CD4-positive, alpha-beta T cell treated with Interleukin-6 at 100 ng/mL for 8 hours (primary cell): ENCODE results near the gene CABP2.
"Not testable (repeated sequence)": the region's sequence is repeated elsewhere in the genome, so short reads cannot be mapped to it uniquely, and the experiment has no call there.

ENCODE experiments used
- DNase-seq: peaks from one replicate; pipeline ENCODE4 v3.0.0-alpha.2; 2020; ENCODE audit warnings: mixed read lengths, low spot score

CABP2 gene

DNA sequence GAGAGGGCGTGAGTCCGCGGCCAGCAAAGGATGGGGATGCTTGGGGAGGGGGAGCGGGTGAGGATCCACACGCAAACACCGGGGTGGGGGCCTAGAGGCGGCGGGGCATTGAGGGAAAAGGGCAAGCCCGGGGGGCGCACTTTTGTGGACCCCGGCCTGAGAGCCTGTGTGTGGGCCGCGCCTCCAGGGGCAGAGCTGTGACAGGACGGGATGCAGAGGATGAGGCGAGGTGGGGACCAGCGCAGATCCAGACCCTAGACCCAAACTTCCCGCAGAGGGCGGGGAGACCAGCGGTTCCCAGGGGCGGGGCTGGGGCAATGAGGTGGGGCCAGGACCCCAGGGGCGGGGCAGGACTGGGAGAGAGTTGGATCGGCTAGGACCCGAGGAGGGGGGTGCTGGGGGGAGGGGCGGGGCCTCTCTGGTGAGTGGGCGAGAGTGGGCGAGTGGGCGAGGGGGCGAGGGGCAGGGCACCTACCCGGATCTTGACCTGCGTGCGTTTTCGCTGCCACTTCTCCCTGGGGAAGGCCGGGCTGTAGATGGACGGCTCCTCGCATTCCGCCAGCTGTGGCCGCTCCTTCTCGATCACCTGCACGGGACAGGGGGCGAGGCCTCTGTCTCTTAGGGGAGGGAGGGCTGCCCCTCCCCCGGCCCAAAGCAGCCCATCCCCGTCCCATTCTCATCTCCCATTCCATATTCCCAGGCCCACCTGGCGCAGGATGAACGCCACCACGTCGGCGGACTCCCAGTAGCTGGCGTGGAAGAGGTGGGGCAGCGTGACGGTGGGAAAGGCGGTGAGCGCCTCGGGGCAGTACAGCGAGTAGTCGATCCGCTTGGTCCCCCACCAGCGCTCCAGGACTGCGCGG is 28.6 kb downstream of the CABP2 start:
- DNase-seq, result no peak

DNA sequence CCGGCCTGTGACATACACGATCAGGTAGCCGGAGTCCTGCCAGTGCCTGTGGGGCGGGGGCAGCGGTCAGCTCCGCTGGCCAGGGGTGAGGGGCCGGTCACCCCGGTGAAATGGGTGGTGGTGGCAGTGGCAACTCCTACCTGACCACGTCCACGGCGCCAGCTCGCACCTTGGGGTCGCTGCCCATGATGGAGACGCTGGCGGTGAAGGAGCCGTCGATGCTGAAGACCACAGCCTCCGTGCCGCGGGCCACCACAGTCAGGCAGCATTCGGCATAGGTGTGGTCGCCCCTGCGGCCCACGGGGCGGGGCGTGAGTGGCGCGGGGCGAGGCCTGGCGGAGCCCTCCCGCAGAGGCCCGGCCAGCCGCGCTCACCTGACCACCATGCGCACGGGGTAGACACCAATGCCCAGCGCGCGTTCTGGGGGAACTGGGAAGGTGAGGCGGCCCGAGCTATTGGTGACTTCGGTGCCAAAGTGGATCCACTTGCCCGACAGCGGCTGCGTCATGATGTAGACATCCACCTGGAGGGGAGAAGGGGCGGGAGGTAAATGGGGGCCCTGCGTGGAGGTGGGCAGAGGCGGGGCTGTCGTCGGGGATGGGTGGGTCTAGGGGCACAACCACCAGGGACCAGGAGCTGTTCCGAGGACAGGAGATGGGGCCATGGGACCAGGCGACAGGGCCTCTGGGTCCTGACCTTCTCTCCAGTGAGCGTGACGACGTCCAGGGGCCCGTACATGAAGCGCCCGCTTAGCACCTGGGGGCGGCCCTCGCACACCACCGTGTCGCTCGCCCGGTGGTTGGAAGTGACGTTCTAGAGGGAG is 29.5 kb downstream of the CABP2 start:
- DNase-seq, result no peak

DNA sequence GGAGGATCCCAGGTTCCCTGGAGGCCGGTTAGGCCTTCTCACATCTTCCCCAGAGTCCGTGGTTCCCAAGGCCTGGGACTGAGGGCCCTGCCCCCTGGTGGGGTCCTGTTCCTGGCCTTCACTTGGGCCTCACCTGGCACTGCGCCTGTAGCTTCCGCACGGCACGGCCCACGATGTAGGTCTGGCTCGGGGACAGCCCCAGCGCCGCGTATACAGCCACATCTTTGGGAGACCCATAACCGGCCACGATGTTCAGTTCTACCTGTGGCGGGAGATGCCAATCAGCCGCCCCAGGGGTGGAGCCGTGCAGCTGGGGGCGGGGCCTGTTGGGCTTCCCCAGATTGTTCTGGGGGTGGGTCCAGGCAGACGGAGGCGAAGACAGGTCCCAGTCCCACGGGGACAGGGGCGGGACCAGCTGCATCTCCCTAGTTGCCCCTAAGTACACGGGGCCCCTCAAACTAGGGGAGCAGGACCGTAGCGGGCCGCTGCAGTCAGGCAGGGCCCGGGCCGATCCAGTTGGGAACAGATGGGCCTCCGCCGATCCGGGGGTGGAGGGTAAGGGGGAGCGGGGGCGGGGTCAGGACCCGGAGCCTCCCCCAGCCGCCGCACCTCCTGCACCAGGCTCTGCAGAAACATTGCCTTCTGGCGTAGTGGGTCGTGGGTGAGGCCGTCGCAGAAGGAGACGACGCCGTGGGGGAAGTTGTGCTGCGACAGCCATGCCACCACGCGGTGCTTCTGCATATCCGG is 30.3 kb downstream of the CABP2 start:
- DNase-seq, result no peak

DNA sequence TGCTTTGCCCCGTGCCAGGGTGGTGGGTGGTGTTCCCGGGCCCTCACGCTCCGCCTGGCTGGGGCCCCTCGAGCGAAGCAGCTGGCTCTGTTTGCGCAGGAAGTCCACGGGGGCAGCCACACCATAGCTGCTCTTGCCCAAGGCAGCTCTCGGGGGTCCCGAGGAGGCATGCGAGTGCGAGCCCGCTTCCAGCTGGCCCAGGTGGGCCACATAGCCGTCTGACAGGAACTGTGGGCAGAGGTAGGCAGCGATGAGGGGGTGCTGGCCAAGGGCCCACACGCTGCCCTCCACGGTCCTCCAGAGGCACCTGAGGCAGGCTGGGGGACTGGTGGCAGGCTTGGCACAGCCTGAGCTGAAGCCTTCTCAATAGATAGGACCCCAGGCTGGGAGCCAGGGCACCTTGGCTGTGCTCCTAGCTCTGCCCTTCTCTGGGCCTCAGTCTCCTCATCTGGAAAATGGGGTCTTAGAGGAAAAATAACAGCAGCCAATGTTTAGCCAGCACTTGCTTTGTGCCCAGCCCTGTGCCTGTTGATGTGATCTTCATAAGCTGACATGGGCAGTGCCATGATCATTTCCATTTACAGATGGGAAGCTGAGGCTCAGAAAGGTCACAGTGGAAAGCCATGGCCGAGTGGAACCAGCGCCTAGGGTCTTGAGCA is 31.0 kb downstream of the CABP2 start:
- no peak for DNase-seq

DNA sequence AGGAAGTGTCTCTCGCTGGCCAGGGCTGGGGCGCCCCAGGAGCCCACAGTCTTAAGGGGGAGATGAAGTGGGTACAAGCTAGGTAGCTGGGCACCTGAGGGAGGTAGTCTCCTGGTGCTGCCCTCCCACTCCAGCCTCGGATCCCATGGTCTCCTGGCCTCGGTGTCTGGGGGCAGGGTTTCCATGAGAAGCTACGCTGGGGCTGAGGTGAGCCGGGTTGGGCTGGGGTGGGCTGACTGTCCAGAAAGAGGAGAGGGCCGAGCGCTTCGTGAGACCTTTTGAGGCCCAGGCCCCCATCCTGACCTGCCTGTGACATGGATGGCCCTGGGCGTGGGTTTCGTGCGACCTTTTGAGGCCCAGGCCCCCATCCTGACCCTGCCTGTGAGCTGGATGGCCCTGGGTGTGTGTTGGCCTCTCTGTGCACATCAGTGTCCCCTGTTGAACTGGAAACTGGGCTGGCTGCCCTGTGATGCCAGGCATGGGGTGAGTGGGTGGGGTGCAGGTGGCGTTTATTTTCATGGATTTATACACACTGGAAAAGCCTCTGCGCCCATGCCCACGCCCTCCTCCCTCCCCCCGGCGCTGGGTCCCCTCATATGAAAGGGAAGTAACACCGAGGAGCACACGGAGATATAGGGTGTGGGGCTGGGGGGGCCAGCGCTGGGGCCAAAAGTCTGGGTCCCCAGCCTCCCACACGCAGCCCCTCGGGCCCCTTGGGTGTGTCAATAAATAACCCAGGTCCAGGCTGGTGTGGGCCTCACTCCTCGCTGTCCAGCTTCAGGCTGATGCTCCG is 31.8 kb downstream of the CABP2 start:
- no peak for DNase-seq

DNA sequence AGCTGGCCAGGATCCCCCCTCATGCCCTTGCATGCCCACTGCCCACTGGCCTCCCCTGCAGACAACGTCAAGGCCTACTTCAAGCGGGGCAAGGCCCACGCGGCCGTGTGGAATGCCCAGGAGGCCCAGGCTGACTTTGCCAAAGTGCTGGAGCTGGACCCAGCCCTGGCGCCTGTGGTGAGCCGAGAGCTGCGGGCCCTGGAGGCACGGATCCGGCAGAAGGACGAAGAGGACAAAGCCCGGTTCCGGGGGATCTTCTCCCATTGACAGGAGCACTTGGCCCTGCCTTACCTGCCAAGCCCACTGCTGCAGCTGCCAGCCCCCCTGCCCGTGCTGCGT is 32.5 kb downstream of the CABP2 start:
- DNase-seq, result no peak

DNA sequence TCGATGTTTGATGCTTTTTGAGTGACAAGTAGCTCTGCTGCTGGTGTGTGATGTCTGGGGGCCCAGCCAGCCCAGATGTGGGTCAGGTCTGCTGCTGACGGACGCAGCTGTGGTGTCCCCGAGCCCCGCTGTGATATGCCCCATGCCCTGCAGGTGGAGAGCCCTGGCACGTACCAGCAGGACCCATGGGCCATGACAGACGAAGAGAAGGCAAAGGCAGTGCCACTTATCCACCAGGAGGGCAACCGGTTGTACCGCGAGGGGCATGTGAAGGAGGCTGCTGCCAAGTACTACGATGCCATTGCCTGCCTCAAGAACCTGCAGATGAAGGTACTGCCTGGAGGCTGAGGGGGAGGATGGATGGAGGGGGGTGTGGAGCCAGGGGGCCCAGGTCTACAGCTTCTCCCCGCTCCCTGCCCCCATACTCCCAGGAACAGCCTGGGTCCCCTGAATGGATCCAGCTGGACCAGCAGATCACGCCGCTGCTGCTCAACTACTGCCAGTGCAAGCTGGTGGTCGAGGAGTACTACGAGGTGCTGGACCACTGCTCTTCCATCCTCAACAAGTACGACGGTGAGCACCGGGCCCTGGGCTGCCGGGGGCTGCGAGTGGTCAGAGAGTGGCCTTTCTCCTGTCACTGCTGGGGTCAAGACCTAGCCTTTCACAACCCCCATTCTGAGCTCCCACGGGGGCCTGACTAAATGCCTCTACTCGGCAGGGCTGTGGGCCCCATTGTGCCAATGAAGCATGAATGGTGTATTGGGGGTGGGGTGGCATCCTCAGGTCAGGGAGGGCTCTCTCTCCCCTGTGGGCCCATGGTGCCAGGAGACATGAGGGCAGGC is 33.1 kb downstream of the CABP2 start:
- DNase-seq, result no peak

DNA sequence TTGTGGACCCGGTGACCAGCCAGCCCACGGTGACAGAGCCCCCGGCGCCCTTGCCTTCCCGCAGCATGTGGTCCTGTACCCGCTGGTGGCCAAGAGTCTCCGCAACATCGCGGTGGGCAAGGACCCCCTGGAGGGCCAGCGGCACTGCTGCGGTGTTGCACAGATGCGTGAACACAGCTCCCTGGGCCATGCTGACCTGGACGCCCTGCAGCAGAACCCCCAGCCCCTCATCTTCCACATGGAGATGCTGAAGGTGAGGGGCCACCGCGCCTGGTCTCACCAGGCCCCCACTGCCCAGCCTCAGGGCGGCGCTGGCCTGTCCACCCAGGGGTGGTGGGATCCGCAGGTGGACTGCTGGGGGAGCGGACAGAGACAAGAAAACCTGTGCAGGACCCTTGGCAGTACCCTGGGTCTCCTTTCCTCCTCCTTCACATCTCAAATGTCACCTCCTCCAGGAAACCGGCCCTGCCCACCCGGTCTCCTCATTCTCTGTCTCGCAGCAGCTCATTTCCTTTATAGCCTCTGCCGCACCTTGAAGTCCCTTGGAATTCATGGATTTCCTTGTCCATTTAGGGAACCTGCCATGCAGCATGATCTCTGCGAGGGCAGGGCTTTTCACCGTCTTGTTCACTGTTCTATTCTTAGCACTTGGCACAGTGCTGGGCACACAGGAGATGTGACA is 33.9 kb downstream of the CABP2 start:
- no peak for DNase-seq

DNA sequence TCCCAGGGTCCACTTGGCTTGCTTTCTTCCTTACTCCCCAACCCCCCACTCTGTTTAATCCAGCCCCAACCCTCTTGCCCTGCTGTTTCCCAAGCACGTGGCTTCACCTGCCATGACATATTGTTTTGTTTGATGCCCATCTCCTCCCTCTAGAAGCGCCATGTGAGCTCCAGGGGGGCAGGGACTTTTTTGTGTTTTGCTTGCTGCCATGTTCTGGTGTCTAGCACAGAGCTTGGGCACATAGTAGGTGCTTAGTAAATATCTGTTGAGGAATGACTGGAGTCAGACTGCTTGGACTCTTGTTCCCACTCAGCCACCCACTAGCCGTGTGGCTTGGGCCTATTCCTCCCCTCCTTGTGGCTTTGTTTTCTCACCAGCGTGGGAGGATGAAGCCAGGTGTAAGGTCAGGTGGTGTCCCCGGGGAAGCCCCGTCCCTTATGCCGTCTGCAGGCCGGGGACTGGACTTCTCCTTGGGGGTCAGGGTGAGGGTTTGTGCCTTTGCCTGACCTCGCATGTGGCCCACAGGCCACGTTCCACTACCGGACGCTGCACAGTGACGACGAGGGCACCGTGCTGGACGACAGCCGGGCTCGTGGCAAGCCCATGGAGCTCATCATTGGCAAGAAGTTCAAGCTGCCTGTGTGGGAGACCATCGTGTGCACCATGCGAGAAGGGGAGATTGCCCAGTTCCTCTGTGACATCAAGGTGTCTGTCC is 36.6 kb downstream of the CABP2 start:
- no peak for DNase-seq

DNA sequence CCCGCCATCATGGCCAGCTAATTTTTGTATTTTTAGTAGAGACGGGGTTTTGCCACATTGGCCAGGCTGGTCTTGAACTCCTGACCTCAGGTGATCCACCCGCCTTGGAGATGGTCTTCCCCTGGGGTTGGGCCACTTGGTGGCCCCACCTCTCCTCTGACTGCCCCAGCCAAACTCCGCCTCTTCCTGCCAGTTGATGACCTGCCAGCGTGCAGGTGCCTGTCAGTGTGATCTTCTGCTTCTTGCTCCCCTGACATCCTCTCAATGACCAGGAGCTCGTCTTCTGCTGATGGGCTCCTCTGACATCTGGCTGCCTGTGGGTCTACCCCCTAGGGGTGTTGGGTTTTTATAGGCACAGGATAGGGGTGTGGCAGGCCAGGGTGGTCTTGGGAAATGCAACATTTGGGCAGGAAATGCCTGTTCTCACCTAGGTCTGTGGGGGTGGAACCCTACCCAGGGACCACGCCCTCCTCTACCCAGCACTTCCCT is 37.3 kb downstream of the CABP2 start:
- DNase-seq, result peak; percentile 46

DNA sequence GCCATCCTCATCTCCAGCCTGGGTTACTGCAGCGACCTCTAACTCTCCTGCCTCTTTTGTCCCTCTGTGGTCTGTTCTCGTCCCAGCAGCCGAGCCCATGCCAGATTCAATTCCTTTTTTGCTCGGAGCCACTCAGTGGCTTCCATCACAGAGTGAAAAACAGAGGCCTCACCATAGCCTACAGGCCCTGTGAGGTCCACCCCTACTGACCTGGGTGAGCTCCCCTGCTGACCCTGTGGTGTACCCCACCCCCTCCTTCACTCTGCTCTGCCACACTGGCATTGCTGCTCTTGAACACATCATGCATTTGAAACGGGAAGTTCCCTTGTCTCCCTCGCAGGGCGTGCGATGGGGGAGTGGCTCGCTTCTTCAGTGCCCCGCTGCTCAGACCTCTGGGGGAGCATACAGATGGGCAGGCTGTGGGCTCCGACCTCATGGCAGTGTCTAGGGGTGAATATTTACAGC is 38.4 kb downstream of the CABP2 start:
- DNase-seq, result peak; percentile 59

DNA sequence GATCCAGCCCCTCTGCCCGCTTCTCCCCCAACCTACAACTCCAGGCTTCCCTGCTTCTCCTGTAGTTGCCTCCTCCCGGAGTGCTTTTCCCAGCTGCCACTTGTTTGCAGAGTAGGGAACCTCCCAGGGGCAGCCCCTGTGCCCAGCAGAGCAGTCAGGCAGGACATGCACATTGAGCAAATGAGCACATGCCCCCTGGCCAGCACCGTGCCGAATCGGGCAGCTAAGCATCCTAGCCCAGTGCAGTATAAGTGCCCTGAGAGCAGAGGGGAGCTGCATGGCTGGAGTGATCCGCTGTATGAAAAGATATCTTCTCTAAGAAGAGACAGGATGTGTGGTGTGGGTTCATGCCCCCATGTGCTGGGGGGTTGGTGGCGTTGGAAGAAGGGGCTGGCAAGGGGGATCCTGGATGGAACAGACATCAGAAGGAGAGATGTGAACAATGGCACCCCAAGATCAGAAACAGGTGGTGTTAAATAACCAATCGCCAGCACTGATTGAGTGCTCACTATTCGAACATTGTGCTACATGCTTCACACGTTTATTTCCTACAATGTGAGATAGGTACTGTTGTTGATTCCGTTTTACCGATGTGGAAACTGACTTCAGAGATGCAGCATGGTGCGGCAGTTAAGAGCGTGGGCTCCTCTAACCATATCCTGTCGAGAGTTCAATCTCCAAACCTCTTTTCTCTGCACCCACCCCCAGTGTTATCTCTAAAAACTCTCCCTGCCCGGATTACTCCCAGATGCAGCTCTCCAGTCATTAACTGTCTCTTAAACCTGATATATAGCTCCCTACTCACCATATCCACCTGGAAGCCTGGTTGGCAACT is 39.2 kb downstream of the CABP2 start:
- peak; percentile 71 for DNase-seq

DNA sequence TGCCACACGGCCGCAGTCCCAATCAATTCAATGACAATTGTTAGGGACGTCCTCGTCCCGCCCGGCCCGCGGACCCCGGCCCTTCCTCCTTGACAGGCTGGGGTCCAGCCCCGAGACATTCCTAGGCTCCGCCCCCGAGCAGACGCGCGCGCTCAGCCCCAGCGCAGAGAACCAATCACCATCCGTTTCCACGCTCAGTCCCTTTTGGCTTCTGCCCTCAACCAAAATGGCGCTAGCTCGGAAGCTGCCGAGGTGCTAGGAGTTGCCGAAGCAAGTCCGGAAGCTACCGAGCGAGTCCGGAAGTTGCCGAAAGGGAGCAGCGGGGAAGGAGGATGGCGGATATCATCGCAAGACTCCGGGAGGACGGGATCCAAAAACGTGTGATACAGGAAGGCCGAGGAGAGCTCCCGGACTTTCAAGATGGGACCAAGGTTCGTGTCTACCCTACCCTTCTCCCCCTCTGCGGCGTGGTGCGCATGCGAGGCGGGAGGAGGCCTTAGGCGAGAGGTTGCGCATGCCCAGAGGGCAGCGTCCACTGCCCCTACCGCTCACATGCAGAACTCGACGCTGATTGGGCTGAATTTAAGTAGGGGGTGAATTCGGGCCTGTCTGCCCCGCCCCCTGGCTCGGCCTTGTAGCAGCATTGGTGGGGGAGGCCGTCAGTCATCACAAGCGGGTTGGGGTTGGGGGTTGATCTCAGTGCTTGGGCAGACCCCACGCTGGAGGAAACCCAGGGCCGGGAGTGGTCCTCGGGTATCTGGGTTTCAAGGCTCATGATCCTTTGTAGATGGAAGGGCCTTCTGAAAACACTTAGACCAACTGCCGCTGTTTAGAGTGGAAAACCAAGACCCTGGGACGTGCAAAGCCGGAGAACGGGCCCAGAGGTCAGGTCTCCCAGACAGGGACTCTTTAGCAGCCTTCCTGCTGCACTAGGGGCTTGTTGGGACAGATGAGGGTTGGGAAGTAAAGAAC is 40.1 kb downstream of the CABP2 start, which contains the start of gene AIP:
Gene AIP (plus strand): TSS at position 200 of the 972 bp plus-strand sequence. CDS start 133 bp downstream, at position 333.
- DNase-seq, result peak; percentile 98

DNA sequence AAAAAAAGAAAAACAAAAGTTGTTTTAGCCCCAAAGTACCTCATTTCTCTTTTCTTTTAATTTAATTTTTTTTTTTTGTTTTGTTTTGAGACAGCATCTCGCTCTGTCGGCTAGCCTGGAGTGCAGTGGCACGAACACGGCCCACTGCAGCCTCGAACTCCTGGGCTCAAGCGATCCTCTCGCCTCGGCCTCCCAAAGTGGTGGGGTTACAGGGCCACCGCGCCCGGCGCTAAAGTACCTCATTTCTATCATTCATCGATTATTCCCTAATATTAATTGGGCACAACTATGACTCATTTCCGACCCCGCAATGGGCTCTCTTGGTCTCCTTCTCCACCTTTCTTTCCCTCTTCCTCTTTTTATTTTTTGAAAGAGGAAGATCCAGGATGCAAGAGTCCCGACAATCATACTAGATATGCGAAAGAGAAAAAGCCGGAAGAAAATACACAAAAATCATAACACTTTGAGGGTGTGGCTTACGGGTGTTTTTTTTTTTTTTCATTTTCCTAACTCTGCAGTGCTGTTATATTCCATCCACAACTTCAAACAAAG is 40.9 kb downstream of the CABP2 start:
- DNase-seq, result no peak

DNA sequence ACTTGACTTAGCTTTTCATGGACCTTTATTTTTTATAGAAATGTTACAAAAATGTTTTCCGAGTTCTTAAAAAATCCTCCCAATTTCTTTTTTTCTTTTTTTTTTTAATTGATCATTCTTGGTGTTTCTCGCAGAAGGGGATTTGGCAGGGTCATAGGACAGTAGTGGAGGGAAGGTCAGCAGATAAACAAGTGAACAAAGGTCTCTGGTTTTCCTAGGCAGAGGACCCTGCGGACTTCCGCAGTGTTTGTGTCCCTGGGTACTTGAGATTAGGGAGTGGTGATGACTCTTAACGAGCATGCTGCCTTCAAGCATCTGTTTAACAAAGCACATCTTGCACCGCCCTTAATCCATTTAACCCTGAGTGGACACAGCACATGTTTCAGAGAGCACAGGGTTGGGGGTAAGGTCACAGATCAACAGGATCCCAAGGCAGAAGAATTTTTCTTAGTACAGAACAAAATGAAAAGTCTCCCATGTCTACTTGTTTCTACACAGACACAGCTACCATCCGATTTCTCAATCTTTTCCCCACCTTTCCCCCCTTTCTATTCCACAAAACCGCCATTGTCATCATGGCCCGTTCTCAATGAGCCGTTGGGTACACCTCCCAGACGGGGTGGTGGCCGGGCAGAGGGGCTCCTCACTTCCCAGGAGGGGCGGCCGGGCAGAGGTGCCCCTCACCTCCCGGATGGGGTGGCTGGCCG is 45.7 kb downstream of the CABP2 start:
- DNase-seq, result not testable (repeated sequence)
